B cell (primary cell): Measurements from ENCODE around the gene AHNAK. TPM values are rescaled to one million over a fixed set of nuclear protein-coding genes. Genes with fewer than 3 reads are reported as not detected.

Experiments used
- ATAC-seq: fragments of 200-7000 bp; cut with Tn5 transposase; one replicate; pipeline ENCODE4 v1.10.0; 2021; ENCODE audit warnings: low read depth, mild to moderate bottlenecking, moderate number of reproducible peaks, moderate library complexity
- CTCF ChIA-PET: fragments of 350-600 bp; sonication (Branson Sonifier 250); formaldehyde crosslinking; loops from one replicate; lab custom pipeline; 2021; ENCODE audit warnings: antibody characterized with exemption, inconsistent platforms; lab: Charles Lee
- POLR2A ChIA-PET: fragments of 350-600 bp; sonication (Branson Sonifier 250); formaldehyde crosslinking; loops from one replicate; lab custom pipeline; 2021; ENCODE audit warnings: antibody characterized with exemption; lab: Charles Lee
- DNase-seq: peaks from one replicate; pipeline ENCODE4 v3.0.0; 2013
- H2AFZ ChIP-seq: 2 replicates; pipeline ENCODE4 v1.6.1; 2012; ENCODE audit warnings: mild to moderate bottlenecking, low read depth, low read length; ENCODE audit not compliant: insufficient read depth, poor library complexity, severe bottlenecking
- H3K27ac ChIP-seq, 2 donors: 1 replicate in 1 of 2; 2 replicates in 1 of 2; pipeline ENCODE4 v1.5.1; 2012 to 2013; ENCODE audit warnings: low read length in 2 of 2, mild to moderate bottlenecking in 2 of 2, moderate library complexity in 1 of 2
- H3K27me3 ChIP-seq, 4 experiments: fragments of 200-600 bp in 1 of 4; sonication (generic) in 1 of 4; replicated peaks in 1 of 4; 1 replicate in 2 of 4; 2 replicates in 2 of 4; pipeline versions ENCODE4 v1.6.1 to v1.7.0; 2013 to 2016; ENCODE audit warnings: low read length in 3 of 4, mild to moderate bottlenecking in 2 of 4, mixed read lengths in 1 of 4, moderate library complexity in 1 of 4; ENCODE audit not compliant: insufficient read depth in 4 of 4, control insufficient read depth in 3 of 4; ENCODE audit errors: control extremely low read depth in 1 of 4
- H3K36me3 ChIP-seq, 2 experiments: replicated peaks in 1 of 2; 1 replicate in 1 of 2; 2 replicates in 1 of 2; pipeline versions ENCODE4 v1.6.1 to v1.7.1; 2013; ENCODE audit warnings: low read length in 1 of 2; ENCODE audit not compliant: insufficient read depth in 2 of 2, control insufficient read depth in 1 of 2; ENCODE audit errors: control extremely low read depth in 1 of 2, extremely low read depth in 1 of 2
- H3K4me1 ChIP-seq, 2 donors: fragments of 200-600 bp in 1 of 2; sonication (generic) in 1 of 2; 1 replicate in 1 of 2; 2 replicates in 1 of 2; pipeline versions ENCODE4 v1.5.1 to v1.6.1; 2013 to 2017; ENCODE audit warnings: low read length in 2 of 2; ENCODE audit not compliant: control insufficient read depth in 2 of 2, insufficient read depth in 2 of 2
- H3K4me2 ChIP-seq: replicated peaks from 2 replicates; pipeline ENCODE3; 2012; ENCODE audit warnings: mild to moderate bottlenecking, low read depth, low read length; ENCODE audit not compliant: poor library complexity, severe bottlenecking
- H3K4me3 ChIP-seq, 5 experiments: fragments of 200-600 bp in 1 of 5; sonication (generic) in 1 of 5; 1 replicate in 3 of 5; 2 replicates in 2 of 5; pipeline versions ENCODE4 v1.5.1 to v1.7.0; 2011 to 2016; ENCODE audit warnings: low read length in 4 of 5, mild to moderate bottlenecking in 4 of 5, low read depth in 2 of 5, control low read depth in 1 of 5, moderate library complexity in 1 of 5; ENCODE audit not compliant: insufficient read depth in 1 of 5; ENCODE audit errors: control extremely low read depth in 1 of 5, extremely low read depth in 1 of 5
- H3K79me2 ChIP-seq: fragments of 200-600 bp; sonication (generic); one replicate; pipeline ENCODE4 v1.6.0; 2016; ENCODE audit warnings: low read length; ENCODE audit not compliant: control insufficient read depth, insufficient read depth
- H3K9ac ChIP-seq: fragments of 200-600 bp; sonication (generic); 2 replicates; pipeline ENCODE4 v1.6.1; 2017; ENCODE audit warnings: mild to moderate bottlenecking, low read length, moderate library complexity
- H3K9me3 ChIP-seq, 3 donors: one replicate each; pipeline versions ENCODE4 v1.6.1 to v1.7.1; 2013; ENCODE audit warnings: low read length in 2 of 3; ENCODE audit not compliant: control insufficient read depth in 2 of 3, insufficient read depth in 1 of 3; ENCODE audit errors: control extremely low read depth in 1 of 3
- H4K20me1 ChIP-seq: 2 replicates; pipeline ENCODE4 v1.6.0; 2012; ENCODE audit warnings: mild to moderate bottlenecking, low read length; ENCODE audit not compliant: insufficient read depth, control insufficient read depth, poor library complexity, severe bottlenecking
- H3K27ac Mint-ChIP-seq: one replicate; pipeline ENCODE4 v1.8.0; 2021; ENCODE audit warnings: mixed read lengths
- H3K27me3 Mint-ChIP-seq: one replicate; pipeline ENCODE4 v1.8.0; 2021; ENCODE audit warnings: mixed read lengths
- H3K4me1 Mint-ChIP-seq: one replicate; pipeline ENCODE4 v1.8.0; 2021; ENCODE audit warnings: mixed read lengths
- H3K4me3 Mint-ChIP-seq: one replicate; pipeline ENCODE4 v1.8.0; 2021; ENCODE audit warnings: mixed read lengths
- H3K9me3 Mint-ChIP-seq: one replicate; pipeline ENCODE4 v1.8.0; 2022; ENCODE audit warnings: mixed read lengths; ENCODE audit not compliant: insufficient read depth
- CTCF ChIP-seq: fragments of 200-600 bp; IDR thresholded peaks from one replicate; pipeline ENCODE4 v1.8.0; 2022; ENCODE audit warnings: antibody characterized with exemption, mild to moderate bottlenecking
- EZH2 ChIP-seq: IDR thresholded peaks from 2 replicates; pipeline ENCODE4 v1.6.1; 2012; ENCODE audit warnings: borderline replicate concordance, low read depth, mild to moderate bottlenecking, moderate library complexity, low read length; ENCODE audit not compliant: insufficient read depth, poor library complexity, severe bottlenecking
- WGBS: methylation state at CpG from one replicate; pipeline ENCODE4 v1.1.5; 2013; ENCODE audit warnings: missing lambda C conversion rate; ENCODE audit not compliant: insufficient coverage; 5-methylcytosine and 5-hydroxymethylcytosine counted together
- intact Hi-C: fragments of 100-400 bp; cut with micrococcal nuclease; formaldehyde crosslinking; loops from one replicate; pipeline ENCODE4 v1.10.0; 2022
- polyA plus RNA-seq: library from polyadenylated mRNA; depleted of rRNA; stranded (reverse); fragments of >200 nt; gene quantifications from 2 replicates; pipeline ENCODE4 v1.2.3, GENCODE V29; 2012
- total RNA-seq, 2 donors: library from RNA; stranded (reverse); fragments of 120-200 nt in 1 of 2; gene quantifications; 1 replicate in 1 of 2; 2 replicates in 1 of 2; pipeline versions ENCODE4 v1.2.3 to v1.2.4, GENCODE V29; 2013 to 2022

The AHNAK gene
- total and polyA plus RNA-seq, 2 donors (not counting 1 experiment from before 2014, with no cell fraction given) = 63.7 to 229 TPM

- Histone ChIP-seq H4K20me1 (no peaks in the 10 kb centered on the region), H3K4me1 (no peaks in the 10 kb centered on the region), H3K27me3 (no peaks in the 10 kb centered on the region), H3K4me3 (no peak overlapping the region), H3K36me3 (no peaks in the 10 kb centered on the region), H3K27ac (no peak overlapping the region), H2AFZ (no peak overlapping the region), H3K4me2 (no peak overlapping the region), H3K79me2 (no peaks in the 10 kb centered on the region), H3K9me3 (no peaks in the 10 kb centered on the region), H3K9ac (no peak overlapping the region)
- TF ChIP-seq EZH2 (no peak), CTCF (no peak)
- Mint-ChIP-seq H3K27ac (no peak overlapping the region), H3K27me3 (no peaks in the 10 kb centered on the region), H3K4me1 (no peaks in the 10 kb centered on the region), H3K9me3 (no peaks in the 10 kb centered on the region), H3K4me3 (no peak overlapping the region)
- intact Hi-C loops = no loop called here
- CTCF ChIA-PET = no interaction called here
- ATAC-seq = no peak
- no peak for DNase-seq
- POLR2A ChIA-PET = no interaction called here
- 72% methylated on average over 7 of the region's 8 CpGs for WGBS
These were observed 133.4 kb downstream of the AHNAK start for GRCh38 chr11:62413060-62413696.

DNA sequence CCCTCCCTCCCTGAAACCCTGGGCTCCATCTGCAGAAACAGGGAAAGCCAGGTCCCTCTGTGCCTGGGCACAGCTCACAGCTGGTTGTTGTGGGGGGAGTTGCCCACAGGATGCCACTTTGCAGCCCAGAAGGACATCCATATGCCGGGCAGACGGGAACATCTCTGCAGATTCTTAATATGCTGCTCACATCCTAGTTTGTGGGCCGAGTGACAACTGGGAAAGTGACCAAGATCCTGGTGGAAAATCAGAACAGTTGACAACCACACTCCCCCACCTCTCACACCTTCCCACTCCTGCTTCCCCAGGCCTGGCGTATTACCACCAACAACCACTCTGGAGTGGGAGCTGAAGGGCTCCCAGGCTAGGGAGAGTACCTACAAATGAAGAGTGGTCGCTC lies 135.1 kb downstream of the AHNAK start:
- Histone ChIP-seq H3K4me2 (no peak overlapping the region), H3K36me3 (no peaks in the 10 kb centered on the region), H4K20me1 (no peaks in the 10 kb centered on the region), H2AFZ (no peak overlapping the region), H3K27me3 (no peaks in the 10 kb centered on the region), H3K4me1 (no peaks in the 10 kb centered on the region), H3K9me3 (no peaks in the 10 kb centered on the region), H3K79me2 (no peaks in the 10 kb centered on the region), H3K4me3 (no peak overlapping the region), H3K9ac (no peak overlapping the region), H3K27ac (no peak overlapping the region)
- 86% methylated on average over 3 of the region's 5 CpGs for WGBS
- POLR2A ChIA-PET = no interaction called here
- Mint-ChIP-seq H3K9me3 (no peaks in the 10 kb centered on the region), H3K27ac (no peak overlapping the region), H3K4me1 (no peaks in the 10 kb centered on the region), H3K27me3 (no peaks in the 10 kb centered on the region), H3K4me3 (no peak overlapping the region)
- CTCF ChIA-PET = interaction anchor here (0.6 to 2.5 kb wide), 3 partner anchors 8 to 329 kb away, joined by 3 to 12 read pairs (median 5); partner anchors contain the start of gene SCGB1A1
- DNase-seq (no peak), ATAC-seq (no peak)
- intact Hi-C loops = no loop called here
- no peak for TF ChIP-seq CTCF
- no peak for TF ChIP-seq EZH2
